Measurements from ENCODE around the gene METTL16.

GRCh38 chr17:2551928-2552327, 40.2 kb upstream of the METTL16 start:
- TF ChIP-seq, protein P1, sequence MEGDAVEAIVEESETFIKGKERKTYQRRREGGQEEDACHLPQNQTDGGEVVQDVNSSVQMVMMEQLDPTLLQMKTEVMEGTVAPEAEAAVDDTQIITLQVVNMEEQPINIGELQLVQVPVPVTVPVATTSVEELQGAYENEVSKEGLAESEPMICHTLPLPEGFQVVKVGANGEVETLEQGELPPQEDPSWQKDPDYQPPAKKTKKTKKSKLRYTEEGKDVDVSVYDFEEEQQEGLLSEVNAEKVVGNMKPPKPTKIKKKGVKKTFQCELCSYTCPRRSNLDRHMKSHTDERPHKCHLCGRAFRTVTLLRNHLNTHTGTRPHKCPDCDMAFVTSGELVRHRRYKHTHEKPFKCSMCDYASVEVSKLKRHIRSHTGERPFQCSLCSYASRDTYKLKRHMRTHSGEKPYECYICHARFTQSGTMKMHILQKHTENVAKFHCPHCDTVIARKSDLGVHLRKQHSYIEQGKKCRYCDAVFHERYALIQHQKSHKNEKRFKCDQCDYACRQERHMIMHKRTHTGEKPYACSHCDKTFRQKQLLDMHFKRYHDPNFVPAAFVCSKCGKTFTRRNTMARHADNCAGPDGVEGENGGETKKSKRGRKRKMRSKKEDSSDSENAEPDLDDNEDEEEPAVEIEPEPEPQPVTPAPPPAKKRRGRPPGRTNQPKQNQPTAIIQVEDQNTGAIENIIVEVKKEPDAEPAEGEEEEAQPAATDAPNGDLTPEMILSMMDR (conservative IDR thresholded peaks at IDR 0.05 in 1 of 2, IDR thresholded peaks at IDR 0.05 in 1 of 2; ENCODE audit: extremely low read depth in 1 of 2, insufficient read depth in 1 of 2, low read depth in 1 of 2, low read length in 2 of 2): no peak
- TF ChIP-seq EZH2 (IDR thresholded peaks at IDR 0.05; ENCODE audit: borderline replicate concordance, low read length): no peak
